PC-3 (cell line): ENCODE results near the gene CCDC171. TPM values are rescaled to one million over a fixed set of nuclear protein-coding genes. Genes with fewer than 3 reads are reported as not detected.

ENCODE experiments used
- ATAC-seq: fragments of 200-7000 bp; cut with Tn5 transposase; 2 replicates; pipeline ENCODE4 v1.9.1; 2020; ENCODE audit warnings: mild to moderate bottlenecking, moderate library complexity
- BruUV-seq: library from RNA; stranded (reverse); fragments of 400-500 nt; replicated peaks from 2 replicates; lab custom pipeline; 2021; lab: Mats Ljungman, UMichigan
- CTCF ChIA-PET: fragments of 300-600 bp; sonication (Branson Sonifier 250); formaldehyde crosslinking; loops from one replicate; lab custom pipeline; 2022; ENCODE audit warnings: antibody characterized with exemption; lab: Charles Lee
- POLR2A ChIA-PET: fragments of 300-600 bp; sonication (Branson Sonifier 250); formaldehyde crosslinking; loops from one replicate; lab custom pipeline; 2022; ENCODE audit warnings: antibody characterized with exemption; ENCODE audit not compliant: unreplicated experiment; lab: Charles Lee
- DNase-seq: peaks from one replicate; pipeline ENCODE4 v3.0.0-alpha.2; 2015
- H2AFZ ChIP-seq: fragments of 300-600 bp; sonication (generic); 2 replicates; pipeline ENCODE4 v1.6.0; 2016; ENCODE audit warnings: antibody characterized with exemption, low read length
- H3F3A ChIP-seq: fragments of 300-600 bp; sonication (generic); one replicate; pipeline ENCODE4 v1.6.0; 2017; ENCODE audit warnings: antibody characterized with exemption, low read length, control low read depth, mild to moderate bottlenecking; ENCODE audit not compliant: unreplicated experiment
- H3K27ac ChIP-seq: fragments of 300-600 bp; sonication (generic); 2 replicates; pipeline ENCODE4 v1.5.1; 2016; ENCODE audit warnings: mild to moderate bottlenecking, low read length
- H3K27me3 ChIP-seq: fragments of 300-600 bp; sonication (generic); 2 replicates; pipeline ENCODE4 v1.6.1; 2016; ENCODE audit warnings: low read length, mixed read lengths
- H3K36me3 ChIP-seq: fragments of 300-600 bp; sonication (generic); 2 replicates; pipeline ENCODE4 v1.6.1; 2016; ENCODE audit warnings: low read depth, mixed run types, low read length, mixed read lengths
- H3K4me1 ChIP-seq: fragments of 300-600 bp; sonication (generic); 2 replicates; pipeline ENCODE4 v1.5.1; 2016; ENCODE audit warnings: low read length; ENCODE audit not compliant: insufficient read depth
- H3K4me2 ChIP-seq: fragments of 300-600 bp; sonication (generic); 2 replicates; pipeline ENCODE4 v1.6.0; 2016; ENCODE audit warnings: low read length
- H3K4me3 ChIP-seq: fragments of 300-600 bp; sonication (generic); 2 replicates; pipeline ENCODE4 v1.5.1; 2016; ENCODE audit warnings: mild to moderate bottlenecking, low read length, mixed read lengths
- H3K79me2 ChIP-seq: fragments of 300-600 bp; sonication (generic); 2 replicates; pipeline ENCODE4 v1.6.1; 2017; ENCODE audit warnings: low read length, mixed read lengths
- H3K9ac ChIP-seq: fragments of 300-600 bp; sonication (generic); 2 replicates; pipeline ENCODE4 v1.6.0; 2016; ENCODE audit warnings: mild to moderate bottlenecking, low read length
- H3K9me2 ChIP-seq: fragments of 300-600 bp; sonication (generic); replicated peaks from 2 replicates; pipeline ENCODE4 v1.6.1; 2016; ENCODE audit warnings: mixed run types, low read length, mixed read lengths
- H3K9me3 ChIP-seq: fragments of 300-600 bp; sonication (generic); 2 replicates; pipeline ENCODE4 v1.6.1; 2016; ENCODE audit warnings: low read length, mixed read lengths
- H4K20me1 ChIP-seq: fragments of 300-600 bp; sonication (generic); 2 replicates; pipeline ENCODE4 v1.6.1; 2016; ENCODE audit warnings: low read length, mixed read lengths
- EZH2 ChIP-seq: fragments of 300-600 bp; sonication (generic); IDR thresholded peaks from one replicate; pipeline ENCODE4 v1.6.1; 2017; ENCODE audit warnings: antibody characterized with exemption, mild to moderate bottlenecking, low read length; ENCODE audit not compliant: unreplicated experiment
- EZH2phosphoT487 ChIP-seq: fragments of 300-600 bp; sonication (generic); IDR thresholded peaks from 2 replicates; pipeline ENCODE4 v1.6.1; 2018; ENCODE audit warnings: mild to moderate bottlenecking, antibody characterized with exemption, low read length, borderline replicate concordance
- intact Hi-C: fragments of 100-400 bp; cut with micrococcal nuclease; formaldehyde crosslinking; loops from 2 replicates; pipeline ENCODE4 v1.9.0; 2023
- total RNA-seq: library from RNA; depleted of rRNA; stranded (reverse); fragments of >200 nt; gene quantifications from 2 replicates; pipeline ENCODE4 v1.2.3, GENCODE V29; 2014
- TF ChIP-seq, protein P1 (sequence below): fragments of 300-600 bp; sonication (generic); conservative IDR thresholded peaks from 2 replicates; pipeline ENCODE4 v1.5.1; 2017; ENCODE audit warnings: antibody characterized with exemption, low read depth, mild to moderate bottlenecking, low read length

The CCDC171 gene
- total RNA-seq, 1 experiment from 2014 or later, result 2.7 TPM

DNA sequence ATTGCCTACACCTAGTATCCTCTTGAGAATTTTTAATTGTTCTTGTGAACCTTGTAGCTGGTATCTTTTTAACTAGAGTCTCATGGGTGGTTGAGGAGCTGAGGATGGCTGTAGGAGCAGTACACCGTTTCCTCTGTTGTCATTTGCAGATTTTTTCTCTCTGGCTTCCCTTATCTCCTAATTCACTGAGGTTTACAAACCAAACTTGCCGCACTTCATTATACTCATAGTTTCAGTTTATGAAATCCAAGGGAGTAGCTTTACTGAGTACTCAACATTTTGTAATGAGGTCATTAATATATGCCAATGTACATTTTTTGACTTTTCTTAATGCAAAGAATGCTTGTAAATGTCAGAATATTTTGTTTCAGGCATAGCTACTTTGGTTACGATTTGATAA, 154.2 kb downstream of the CCDC171 start:
- Histone ChIP-seq H3K4me3 (no peak overlapping the region), H3K79me2 (no peaks in the 10 kb centered on the region), H3K27ac (no peak overlapping the region), H3K9me3 (no peaks in the 10 kb centered on the region), H3K9ac (no peak overlapping the region), H3K36me3 (no peaks in the 10 kb centered on the region), H3K9me2 (no peaks in the 10 kb centered on the region), H3K27me3 (no peaks in the 10 kb centered on the region), H3K4me1 (no peaks in the 10 kb centered on the region), H4K20me1 (no peaks in the 10 kb centered on the region), H3F3A (no peaks in the 10 kb centered on the region), H2AFZ (no peak overlapping the region), H3K4me2 (no peak overlapping the region)
- CTCF ChIA-PET, result no interaction called here
- DNase-seq (no peak), ATAC-seq (no peak)
- intact Hi-C loops, result no loop called here
- POLR2A ChIA-PET, result no interaction called here
- TF ChIP-seq EZH2 (no peak), EZH2phosphoT487 (no peak)
- TF ChIP-seq, protein P1, sequence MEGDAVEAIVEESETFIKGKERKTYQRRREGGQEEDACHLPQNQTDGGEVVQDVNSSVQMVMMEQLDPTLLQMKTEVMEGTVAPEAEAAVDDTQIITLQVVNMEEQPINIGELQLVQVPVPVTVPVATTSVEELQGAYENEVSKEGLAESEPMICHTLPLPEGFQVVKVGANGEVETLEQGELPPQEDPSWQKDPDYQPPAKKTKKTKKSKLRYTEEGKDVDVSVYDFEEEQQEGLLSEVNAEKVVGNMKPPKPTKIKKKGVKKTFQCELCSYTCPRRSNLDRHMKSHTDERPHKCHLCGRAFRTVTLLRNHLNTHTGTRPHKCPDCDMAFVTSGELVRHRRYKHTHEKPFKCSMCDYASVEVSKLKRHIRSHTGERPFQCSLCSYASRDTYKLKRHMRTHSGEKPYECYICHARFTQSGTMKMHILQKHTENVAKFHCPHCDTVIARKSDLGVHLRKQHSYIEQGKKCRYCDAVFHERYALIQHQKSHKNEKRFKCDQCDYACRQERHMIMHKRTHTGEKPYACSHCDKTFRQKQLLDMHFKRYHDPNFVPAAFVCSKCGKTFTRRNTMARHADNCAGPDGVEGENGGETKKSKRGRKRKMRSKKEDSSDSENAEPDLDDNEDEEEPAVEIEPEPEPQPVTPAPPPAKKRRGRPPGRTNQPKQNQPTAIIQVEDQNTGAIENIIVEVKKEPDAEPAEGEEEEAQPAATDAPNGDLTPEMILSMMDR, result no peak
- BruUV-seq, result no TSS peak

DNA sequence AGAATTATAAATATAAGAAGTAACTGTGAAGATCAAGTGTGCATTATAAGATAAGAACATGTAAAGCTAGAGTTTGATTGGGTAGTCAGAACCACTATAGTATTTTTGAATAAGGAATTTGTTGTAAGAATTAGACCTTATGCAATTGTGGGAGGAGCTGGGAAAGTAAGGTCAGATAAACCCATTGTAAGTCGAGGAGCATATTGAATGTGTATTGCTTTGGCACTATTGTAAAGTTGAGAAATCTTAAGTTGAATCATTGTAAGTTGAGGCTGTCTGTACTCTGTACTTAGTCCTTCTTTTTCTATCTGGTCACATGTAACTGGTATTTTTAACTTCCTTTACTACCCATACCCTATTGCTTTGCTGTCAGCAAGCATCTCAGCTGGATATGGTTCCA, 158.7 kb downstream of the CCDC171 start:
- Histone ChIP-seq H2AFZ (no peak overlapping the region), H3K27ac (no peak overlapping the region), H3F3A (no peaks in the 10 kb centered on the region), H3K79me2 (no peaks in the 10 kb centered on the region), H3K4me3 (no peak overlapping the region), H4K20me1 (no peaks in the 10 kb centered on the region), H3K4me1 (no peaks in the 10 kb centered on the region), H3K36me3 (no peaks in the 10 kb centered on the region), H3K9me3 (no peaks in the 10 kb centered on the region), H3K9me2 (no peaks in the 10 kb centered on the region), H3K4me2 (no peak overlapping the region), H3K9ac (no peak overlapping the region), H3K27me3 (no peaks in the 10 kb centered on the region)
- ATAC-seq (no peak), DNase-seq (no peak)
- no TSS peak for BruUV-seq
- POLR2A ChIA-PET, result no interaction called here
- no peak for TF ChIP-seq EZH2
- TF ChIP-seq, protein P1, result no peak
- TF ChIP-seq EZH2phosphoT487, result no peak
- CTCF ChIA-PET, result no interaction called here
- intact Hi-C loops, result no loop called here

DNA sequence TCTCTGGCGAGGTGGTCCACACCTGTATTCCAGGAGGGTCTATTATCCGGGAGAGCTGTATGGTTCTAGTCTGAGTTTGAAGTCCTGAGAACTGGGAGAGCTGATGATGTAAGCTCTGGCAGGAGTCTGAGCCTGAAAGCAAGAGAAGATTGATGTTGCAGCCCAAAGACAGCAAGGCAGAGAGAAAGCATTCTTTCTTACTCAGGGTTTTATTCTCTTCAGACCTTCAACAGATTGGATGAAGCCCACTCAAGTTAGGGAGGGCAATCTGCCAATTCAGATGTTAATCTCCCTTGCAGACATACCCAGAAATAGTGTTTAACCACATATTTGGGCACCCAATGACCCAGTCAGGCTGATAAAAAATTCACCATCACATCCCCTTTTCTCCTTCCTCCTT, 159.1 kb downstream of the CCDC171 start:
- Histone ChIP-seq H3K4me3 (no peak overlapping the region), H3K9me2 (no peaks in the 10 kb centered on the region), H3K9me3 (no peaks in the 10 kb centered on the region), H3K4me1 (no peaks in the 10 kb centered on the region), H3K36me3 (no peaks in the 10 kb centered on the region), H3K27me3 (no peaks in the 10 kb centered on the region), H3K4me2 (no peak overlapping the region), H3K79me2 (no peaks in the 10 kb centered on the region), H3K27ac (no peak overlapping the region), H4K20me1 (no peaks in the 10 kb centered on the region), H3K9ac (no peak overlapping the region), H3F3A (no peaks in the 10 kb centered on the region), H2AFZ (no peak overlapping the region)
- ChIA-PET CTCF (no interaction called here), POLR2A (no interaction called here)
- TF ChIP-seq EZH2, result no peak
- TF ChIP-seq, protein P1, result no peak
- TF ChIP-seq EZH2phosphoT487, result no peak
- no TSS peak for BruUV-seq
- no peak for DNase-seq
- ATAC-seq, result no peak
- intact Hi-C loops, result no loop called here
